Tibial nerve (tissue), 4 donors: ENCODE data around the gene MPI. TPM values are rescaled to one million over a fixed set of nuclear protein-coding genes. Genes with fewer than 3 reads are reported as not detected.

Source experiments
- DNase-seq, 2 donors: peaks; one replicate each; pipeline ENCODE4 v3.0.0-alpha.2; 2019; ENCODE audit warnings: low spot score in 2 of 2
- H3K27ac ChIP-seq, 4 donors: fragments of 200-600 bp; sonication (generic) in 3 of 4; one replicate each; pipeline ENCODE4 v1.5.1; 2017 to 2019; ENCODE audit warnings: mild to moderate bottlenecking in 1 of 4
- H3K27me3 ChIP-seq, 2 donors: fragments of 200-600 bp; sonication (generic) in 1 of 2; one replicate each; pipeline versions ENCODE4 v1.5.1 to v1.6.0; 2017 to 2019
- H3K36me3 ChIP-seq, 3 donors: fragments of 200-600 bp; sonication (generic); one replicate each; pipeline ENCODE4 v1.5.1; 2018 to 2019
- H3K4me1 ChIP-seq, 4 donors: fragments of 200-600 bp; sonication (generic) in 3 of 4; one replicate each; pipeline ENCODE4 v1.5.1; 2017 to 2019
- H3K4me3 ChIP-seq, 4 donors: fragments of 200-600 bp; sonication (generic) in 3 of 4; one replicate each; pipeline ENCODE4 v1.5.1; 2017 to 2019; ENCODE audit warnings: mild to moderate bottlenecking in 1 of 4, moderate library complexity in 1 of 4
- H3K9me3 ChIP-seq, 4 donors: fragments of 200-600 bp; sonication (generic) in 3 of 4; one replicate each; pipeline ENCODE4 v1.5.1; 2017 to 2019
- CTCF ChIP-seq, 5 experiments: fragments of 200-600 bp in 3 of 5; fragments of 450-650 bp in 2 of 5; sonication (generic) in 3 of 5; IDR thresholded peaks; one replicate each; pipeline ENCODE4 v1.5.1; 2016 to 2019; ENCODE audit warnings: antibody characterized with exemption in 5 of 5, mild to moderate bottlenecking in 3 of 5, moderate library complexity in 2 of 5
- EP300 ChIP-seq, 2 donors: sonication (generic); formaldehyde crosslinking; IDR thresholded peaks; one replicate each; pipeline ENCODE4 v1.6.1; 2017; ENCODE audit warnings: antibody characterized with exemption in 2 of 2, mild to moderate bottlenecking in 1 of 2
- POLR2A ChIP-seq, 2 donors: fragments of 450-650 bp; IDR thresholded peaks; one replicate each; pipeline ENCODE4 v1.6.1; 2017; ENCODE audit warnings: antibody characterized with exemption in 2 of 2, mild to moderate bottlenecking in 2 of 2, moderate library complexity in 2 of 2
- WGBS, 2 donors: methylation state at CpG; one replicate each; pipeline ENCODE4 v1.1.5; 2018; 5-methylcytosine and 5-hydroxymethylcytosine counted together
- total RNA-seq, 4 donors: library from RNA; depleted of rRNA; stranded (reverse); fragments of >200 nt; gene quantifications; one replicate each; pipeline ENCODE4 v1.1.0, GENCODE V29; 2016

MPI gene
- total RNA-seq, 4 donors from 2014 or later, result 42.4 to 79.3 (median 60.8) TPM

- peaks cover 0 to 72% (median 12%) of the 10 kb centered on the region in 3 donors for H3K36me3 ChIP-seq
- no peak for DNase-seq
- WGBS, 2 donors, result 76 to 77% methylated on average over 4 of the region's 4 CpGs
- H3K27ac ChIP-seq, result peak overlapping the region in 1 of 4 donors; percentile 7
- no peaks in the 10 kb centered on the region for H3K9me3 ChIP-seq
- no peak overlapping the region for H3K4me3 ChIP-seq
- H3K27me3 ChIP-seq, result no peaks in the 10 kb centered on the region
- peaks cover 0 to 43% (median 16%) of the 10 kb centered on the region in 4 donors for H3K4me1 ChIP-seq
- no peak for TF ChIP-seq EP300 (IDR thresholded peaks at IDR 0.05)
- no peak for TF ChIP-seq POLR2A (IDR thresholded peaks at IDR 0.05)
- TF ChIP-seq CTCF (IDR thresholded peaks at IDR 0.05), result no peak
Observed at GRCh38 chr15:74902295-74903075, 12.6 kb downstream of the MPI start.

GRCh38 chr15:74903676-74904075 lies 13.8 kb downstream of the MPI start:
- 84 to 86% methylated on average over 1 of the region's 1 CpG for WGBS, 2 donors
- no peak for TF ChIP-seq CTCF (IDR thresholded peaks at IDR 0.05)
- TF ChIP-seq POLR2A (IDR thresholded peaks at IDR 0.05), result no peak
- TF ChIP-seq EP300 (IDR thresholded peaks at IDR 0.05), result no peak
- H3K4me3 ChIP-seq, result no peak overlapping the region
- no peak overlapping the region for H3K27ac ChIP-seq
- H3K9me3 ChIP-seq, result no peaks in the 10 kb centered on the region
- H3K36me3 ChIP-seq, result peaks cover 0 to 61% (median 12%) of the 10 kb centered on the region in 3 donors
- H3K4me1 ChIP-seq, result peaks cover 0 to 46% (median 17%) of the 10 kb centered on the region in 4 donors
- H3K27me3 ChIP-seq, result no peaks in the 10 kb centered on the region
- no peak for DNase-seq

- no peaks in the 10 kb centered on the region for H3K9me3 ChIP-seq
- no peak for DNase-seq
- no peak overlapping the region for H3K4me3 ChIP-seq
- peaks cover 0 to 55% (median 12%) of the 10 kb centered on the region in 3 donors for H3K36me3 ChIP-seq
- H3K27me3 ChIP-seq, result no peaks in the 10 kb centered on the region
- WGBS, 2 donors, result 91% methylated on average over 7 of the region's 7 CpGs
- no peak for TF ChIP-seq POLR2A (IDR thresholded peaks at IDR 0.05)
- no peak for TF ChIP-seq CTCF (IDR thresholded peaks at IDR 0.05)
- TF ChIP-seq EP300 (IDR thresholded peaks at IDR 0.05), result no peak
- H3K27ac ChIP-seq, result no peak overlapping the region
- peaks cover 0 to 46% (median 17%) of the 10 kb centered on the region in 4 donors for H3K4me1 ChIP-seq
Observed at GRCh38 chr15:74904190-74904805, 14.5 kb downstream of the MPI start.

GRCh38 chr15:74906067-74906449 lies 16.2 kb downstream of the MPI start:
- Histone ChIP-seq H3K9me3 (no peaks in the 10 kb centered on the region), H3K27me3 (no peaks in the 10 kb centered on the region), H3K27ac (peak overlapping the region; percentile 72 to 96 (median 90)), H3K36me3 (peaks cover 0 to 37% (median 12%) of the 10 kb centered on the region in 3 donors), H3K4me1 (peaks cover 0 to 45% (median 17%) of the 10 kb centered on the region in 4 donors), H3K4me3 (peak overlapping the region; percentile 59 to 94 (median 76))
- 0 to 1% methylated on average over 17 to 19 of the region's 20 CpGs for WGBS, 2 donors
- no peak for DNase-seq
- no peak for TF ChIP-seq POLR2A (IDR thresholded peaks at IDR 0.05)
- no peak for TF ChIP-seq EP300 (IDR thresholded peaks at IDR 0.05)

GRCh38 chr15:74906450-74907162 lies 16.8 kb downstream of the MPI start, which contains the start of gene FAM219B:
Gene FAM219B (minus strand): TSS chr15:74906851. CDS start chr15:74906800, 51 bp downstream.
- Histone ChIP-seq H3K36me3 (peaks cover 0 to 34% (median 12%) of the 10 kb centered on the region in 3 donors), H3K27ac (peak within 1 kb of the TSS; percentile 72 to 96 (median 90)), H3K9me3 (no peaks in the 10 kb centered on the region), H3K4me1 (peaks cover 0 to 39% (median 15%) of the 10 kb centered on the region in 4 donors), H3K4me3 (peak within 1 kb of the TSS; percentile 59 to 94 (median 76)), H3K27me3 (no peaks in the 10 kb centered on the region)
- peak; percentile 85 to 88 for DNase-seq
- peak in 1 of 5 experiments; percentile 38 for TF ChIP-seq CTCF (IDR thresholded peaks at IDR 0.05)
- peak; percentile 76 to 93 for TF ChIP-seq POLR2A (IDR thresholded peaks at IDR 0.05)
- TF ChIP-seq EP300 (IDR thresholded peaks at IDR 0.05), result peak; percentile 42 to 87
- WGBS, 2 donors, result 0 to 1% methylated on average over 44 to 61 of the region's 74 CpGs
